GM06990 (cell line): Measurements from ENCODE around the gene DGKE.

Experiments used
- DNase-seq: peaks from one replicate; pipeline ENCODE4 v3.0.0-alpha.2; 2011; ENCODE audit not compliant: insufficient read length; ENCODE audit errors: extremely low read depth
- H3K27me3 ChIP-seq: replicated peaks from 2 replicates; pipeline ENCODE4 v1.6.0; 2011; ENCODE audit warnings: low read length; ENCODE audit not compliant: control insufficient read depth, insufficient read depth
- H3K36me3 ChIP-seq: 2 replicates; pipeline ENCODE4 v1.5.1; 2011; ENCODE audit warnings: low read length; ENCODE audit not compliant: control insufficient read depth, insufficient read depth
- H3K4me3 ChIP-seq: replicated peaks from 2 replicates; pipeline ENCODE4 v1.5.1; 2011; ENCODE audit warnings: low read depth, mild to moderate bottlenecking, control low read depth, low read length
- TF ChIP-seq, protein P1 (sequence below): IDR thresholded peaks from 2 replicates; pipeline ENCODE4 v1.5.1; 2011; ENCODE audit warnings: low read length, control low read depth, mild to moderate bottlenecking, inconsistent platforms; ENCODE audit not compliant: insufficient read depth, poor library complexity, severe bottlenecking

The DGKE gene

DNA sequence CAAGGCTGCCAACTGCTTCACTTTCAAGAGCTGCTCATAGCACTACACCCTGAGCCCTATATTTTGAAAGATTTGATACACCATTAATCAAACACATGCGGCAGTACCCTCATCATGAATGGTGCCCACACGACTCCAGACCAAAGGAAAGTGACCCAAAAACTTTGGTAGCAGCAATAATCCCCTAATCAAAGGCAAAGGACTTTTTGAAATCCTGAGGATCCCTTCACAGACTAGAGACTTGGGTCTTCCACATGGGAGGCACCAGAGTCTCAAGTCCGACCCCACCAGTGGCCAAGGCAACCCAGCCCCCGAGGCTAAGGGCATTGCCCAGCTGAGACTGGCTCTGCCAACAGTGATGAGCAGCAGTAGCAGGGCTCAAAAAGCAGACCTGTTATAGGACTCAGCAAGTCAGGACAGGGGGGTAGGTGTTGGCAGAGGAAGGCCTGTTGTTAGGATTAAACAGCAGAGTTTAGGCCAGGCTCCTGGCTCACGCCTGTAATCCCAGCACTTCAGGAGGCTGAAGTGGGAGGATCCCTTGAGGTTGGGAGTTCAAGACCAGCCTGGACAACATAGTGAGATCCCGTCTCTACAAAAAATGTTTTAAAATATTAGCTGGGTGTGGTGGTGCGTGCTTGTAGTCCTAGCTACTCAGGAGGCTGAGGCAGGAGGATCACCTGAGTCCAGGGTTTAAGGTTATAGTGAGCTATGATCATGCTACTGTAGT, 76.7 kb downstream of the DGKE start:
- no peak for DNase-seq
- Histone ChIP-seq H3K36me3 (peaks cover 20% of the 10 kb centered on the region), H3K4me3 (peak overlapping the region; percentile 12), H3K27me3 (no peaks in the 10 kb centered on the region)
- TF ChIP-seq, protein P1, sequence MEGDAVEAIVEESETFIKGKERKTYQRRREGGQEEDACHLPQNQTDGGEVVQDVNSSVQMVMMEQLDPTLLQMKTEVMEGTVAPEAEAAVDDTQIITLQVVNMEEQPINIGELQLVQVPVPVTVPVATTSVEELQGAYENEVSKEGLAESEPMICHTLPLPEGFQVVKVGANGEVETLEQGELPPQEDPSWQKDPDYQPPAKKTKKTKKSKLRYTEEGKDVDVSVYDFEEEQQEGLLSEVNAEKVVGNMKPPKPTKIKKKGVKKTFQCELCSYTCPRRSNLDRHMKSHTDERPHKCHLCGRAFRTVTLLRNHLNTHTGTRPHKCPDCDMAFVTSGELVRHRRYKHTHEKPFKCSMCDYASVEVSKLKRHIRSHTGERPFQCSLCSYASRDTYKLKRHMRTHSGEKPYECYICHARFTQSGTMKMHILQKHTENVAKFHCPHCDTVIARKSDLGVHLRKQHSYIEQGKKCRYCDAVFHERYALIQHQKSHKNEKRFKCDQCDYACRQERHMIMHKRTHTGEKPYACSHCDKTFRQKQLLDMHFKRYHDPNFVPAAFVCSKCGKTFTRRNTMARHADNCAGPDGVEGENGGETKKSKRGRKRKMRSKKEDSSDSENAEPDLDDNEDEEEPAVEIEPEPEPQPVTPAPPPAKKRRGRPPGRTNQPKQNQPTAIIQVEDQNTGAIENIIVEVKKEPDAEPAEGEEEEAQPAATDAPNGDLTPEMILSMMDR = no peak

DNA sequence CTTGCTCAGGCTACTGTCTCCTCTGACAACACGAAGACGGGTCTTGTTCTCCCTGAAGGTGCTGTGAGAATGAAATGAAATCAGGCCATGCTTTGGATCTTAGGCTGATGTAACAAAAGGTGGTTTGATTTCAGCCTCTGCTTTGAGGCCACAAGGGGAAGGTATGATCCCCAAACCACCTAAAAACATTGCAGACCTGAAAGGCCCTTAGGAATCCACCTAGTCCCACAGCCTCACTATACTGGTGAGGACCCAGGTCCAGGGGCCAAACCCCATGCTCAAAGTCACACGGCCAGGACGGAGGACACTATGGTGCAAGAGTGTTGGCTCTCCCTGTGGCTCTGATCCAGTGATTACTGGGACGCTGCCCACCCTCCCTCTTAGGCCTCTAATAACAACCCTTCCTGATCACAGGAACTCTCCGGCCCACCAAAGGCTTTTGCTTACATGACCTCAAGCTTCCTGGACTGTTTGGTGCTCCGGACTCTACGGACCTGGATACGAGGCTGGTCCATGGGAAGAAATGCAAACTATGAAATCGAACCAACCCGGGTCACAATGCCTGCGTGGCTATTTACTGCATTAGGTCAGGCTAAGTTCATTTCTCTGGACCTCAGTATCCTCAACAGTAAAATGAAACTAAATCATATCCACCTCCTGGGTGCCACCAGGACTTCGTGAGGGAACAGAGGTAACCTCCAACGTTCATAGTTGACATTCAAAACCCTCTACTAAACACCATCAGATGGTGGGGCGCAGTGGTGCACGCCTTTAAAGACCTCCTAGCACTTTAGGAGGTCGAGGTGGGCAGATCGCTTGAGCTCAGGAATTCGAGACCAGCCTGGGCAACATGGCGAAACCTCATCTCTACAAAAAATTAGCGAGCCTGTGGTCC, 78.4 kb downstream of the DGKE start:
- H3K4me3 ChIP-seq = peak overlapping the region; percentile 96
- DNase-seq = no peak

DNA sequence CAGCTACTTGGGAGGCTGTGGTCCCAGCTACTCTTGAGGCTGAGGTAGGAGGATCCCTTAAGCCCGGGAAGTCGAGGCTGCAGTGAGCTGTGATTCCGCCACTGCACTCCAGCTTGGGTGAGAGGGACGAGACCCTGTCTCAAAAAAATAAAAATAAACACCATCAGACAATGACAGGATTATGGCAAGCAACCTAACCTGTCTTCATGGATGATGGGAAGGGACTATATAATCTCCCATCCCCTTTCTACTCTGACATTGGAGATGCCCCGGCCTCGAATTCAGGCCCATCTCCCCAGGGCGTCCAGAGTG, 79.0 kb downstream of the DGKE start:
- TF ChIP-seq, protein P1 = no peak
- H3K36me3 ChIP-seq = peaks cover 6% of the 10 kb centered on the region
- no peak for DNase-seq
- H3K27me3 ChIP-seq = no peaks in the 10 kb centered on the region
- H3K4me3 ChIP-seq = peak overlapping the region; percentile 96

More for the DNA sequence above, 78.4 kb downstream of the DGKE start:
- H3K36me3 ChIP-seq = peaks cover 7% of the 10 kb centered on the region
- H3K27me3 ChIP-seq = no peaks in the 10 kb centered on the region
- TF ChIP-seq, protein P1 = no peak

DNA sequence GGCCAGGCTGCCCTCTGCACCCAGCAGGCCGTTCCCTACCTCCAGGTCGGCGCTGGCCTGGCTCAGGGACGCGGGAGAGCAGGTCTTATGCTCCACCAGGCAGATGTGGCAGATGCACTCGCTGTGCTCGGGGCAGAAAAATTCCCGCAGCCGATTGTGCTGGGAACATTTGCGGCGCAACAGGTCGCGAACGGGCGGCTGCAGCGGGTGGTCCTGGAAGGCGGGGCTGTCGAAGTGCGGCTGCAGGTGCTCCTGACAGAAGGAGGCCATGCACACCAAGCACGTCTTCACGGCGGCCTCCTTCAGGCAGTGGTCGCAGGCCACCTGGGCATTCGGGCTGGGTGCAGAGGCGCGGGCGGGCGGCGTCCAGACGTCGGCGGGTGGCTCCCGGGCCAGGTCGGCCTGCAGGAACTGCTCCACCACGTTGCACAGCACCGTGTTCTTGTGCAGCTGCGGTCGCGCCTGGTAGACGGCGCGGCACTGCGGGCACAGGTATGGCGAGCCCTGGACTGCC, 79.5 kb downstream of the DGKE start:
- Histone ChIP-seq H3K27me3 (no peaks in the 10 kb centered on the region), H3K4me3 (peak overlapping the region; percentile 96), H3K36me3 (peaks cover 5% of the 10 kb centered on the region)
- TF ChIP-seq, protein P1 = no peak
- DNase-seq = no peak

DNA sequence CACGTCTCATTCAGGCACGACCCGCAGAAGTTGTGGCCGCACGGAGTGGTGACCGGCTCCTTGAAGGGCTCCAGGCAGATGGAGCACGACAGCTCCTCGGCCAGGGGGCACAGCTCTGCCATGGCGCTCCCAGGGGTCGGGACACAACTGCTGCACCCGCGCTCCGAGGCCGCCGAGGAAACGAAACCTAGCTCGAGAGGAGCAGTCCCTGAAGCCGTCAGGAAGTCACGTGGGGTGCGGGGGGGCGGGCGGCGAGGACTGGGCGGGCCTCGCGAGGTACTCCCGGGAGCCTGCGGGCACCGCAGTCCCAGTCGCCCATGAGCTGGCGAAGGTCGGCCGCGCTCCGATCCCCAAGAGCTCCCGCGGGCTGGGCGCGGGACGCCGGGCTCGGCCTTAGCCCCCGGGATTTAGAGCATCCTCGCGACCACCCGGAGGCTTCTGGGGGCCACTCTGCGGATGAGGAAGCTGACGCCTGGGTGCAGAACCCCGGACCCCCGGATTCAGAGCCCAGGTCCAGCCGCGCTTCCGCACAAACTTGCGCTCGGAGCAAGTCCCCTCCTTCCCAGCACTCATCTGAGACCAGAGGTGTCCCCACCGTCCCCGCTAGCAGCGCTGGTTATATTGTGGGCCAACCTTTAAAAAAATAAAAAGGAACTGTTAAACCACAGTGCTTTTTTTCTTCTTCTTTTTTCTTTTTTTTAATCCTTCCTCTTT, 80.1 kb downstream of the DGKE start, which contains the start of gene TRIM25:
Gene TRIM25 (minus strand): TSS at position 183 of the 714 bp plus-strand sequence. CDS start 61 bp downstream, at position 122.
- peak; percentile 93 for DNase-seq
- Histone ChIP-seq H3K36me3 (peaks cover 3% of the 10 kb centered on the region), H3K4me3 (peak within 1 kb of the TSS; percentile 96), H3K27me3 (no peaks in the 10 kb centered on the region)
- TF ChIP-seq, protein P1 = no peak
